ENCODE data around the gene PIP5K1C. TPM values are rescaled to one million over a fixed set of nuclear protein-coding genes. Genes with fewer than 3 reads are reported as not detected.

Gene PIP5K1C
- total and polyA plus RNA-seq, 9 of the 15 experiments (the other 6 are each of a cell fraction or from before 2014, with no cell fraction given), result 0.38 to 22.1 (median 4.1) TPM

- TF ChIP-seq CHD7 (IDR thresholded peaks at IDR 0.05; ENCODE audit: low read depth, low read length) (no peak), ETV1 (tag; conservative IDR thresholded peaks at IDR 0.05; ENCODE audit: low read depth) (no peak), DPF2 (IDR thresholded peaks at IDR 0.05) (no peak), ZNF830 (CRISPR knock-in tag; IDR thresholded peaks at IDR 0.05) (no peak), TEAD2 (tag; IDR thresholded peaks at IDR 0.05) (no peak), ZNF766 (CRISPR knock-in tag; conservative IDR thresholded peaks at IDR 0.05) (no peak), ZNF584 (CRISPR knock-in tag; IDR thresholded peaks at IDR 0.05; ENCODE audit: low read depth) (no peak), ERF (CRISPR knock-in tag; IDR thresholded peaks at IDR 0.05) (no peak), ZBTB8A (IDR thresholded peaks at IDR 0.05; ENCODE audit: partially characterized antibody) (no peak), TGIF2 (CRISPR knock-in tag; IDR thresholded peaks at IDR 0.05) (no peak), KAT2B (IDR thresholded peaks at IDR 0.05; ENCODE audit: low read depth, low read length) (no peak)
- TF ChIP-seq, protein P1, sequence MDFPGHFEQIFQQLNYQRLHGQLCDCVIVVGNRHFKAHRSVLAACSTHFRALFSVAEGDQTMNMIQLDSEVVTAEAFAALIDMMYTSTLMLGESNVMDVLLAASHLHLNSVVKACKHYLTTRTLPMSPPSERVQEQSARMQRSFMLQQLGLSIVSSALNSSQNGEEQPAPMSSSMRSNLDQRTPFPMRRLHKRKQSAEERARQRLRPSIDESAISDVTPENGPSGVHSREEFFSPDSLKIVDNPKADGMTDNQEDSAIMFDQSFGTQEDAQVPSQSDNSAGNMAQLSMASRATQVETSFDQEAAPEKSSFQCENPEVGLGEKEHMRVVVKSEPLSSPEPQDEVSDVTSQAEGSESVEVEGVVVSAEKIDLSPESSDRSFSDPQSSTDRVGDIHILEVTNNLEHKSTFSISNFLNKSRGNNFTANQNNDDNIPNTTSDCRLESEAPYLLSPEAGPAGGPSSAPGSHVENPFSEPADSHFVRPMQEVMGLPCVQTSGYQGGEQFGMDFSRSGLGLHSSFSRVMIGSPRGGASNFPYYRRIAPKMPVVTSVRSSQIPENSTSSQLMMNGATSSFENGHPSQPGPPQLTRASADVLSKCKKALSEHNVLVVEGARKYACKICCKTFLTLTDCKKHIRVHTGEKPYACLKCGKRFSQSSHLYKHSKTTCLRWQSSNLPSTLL (IDR thresholded peaks at IDR 0.05), result no peak
- TF ChIP-seq, protein P2, sequence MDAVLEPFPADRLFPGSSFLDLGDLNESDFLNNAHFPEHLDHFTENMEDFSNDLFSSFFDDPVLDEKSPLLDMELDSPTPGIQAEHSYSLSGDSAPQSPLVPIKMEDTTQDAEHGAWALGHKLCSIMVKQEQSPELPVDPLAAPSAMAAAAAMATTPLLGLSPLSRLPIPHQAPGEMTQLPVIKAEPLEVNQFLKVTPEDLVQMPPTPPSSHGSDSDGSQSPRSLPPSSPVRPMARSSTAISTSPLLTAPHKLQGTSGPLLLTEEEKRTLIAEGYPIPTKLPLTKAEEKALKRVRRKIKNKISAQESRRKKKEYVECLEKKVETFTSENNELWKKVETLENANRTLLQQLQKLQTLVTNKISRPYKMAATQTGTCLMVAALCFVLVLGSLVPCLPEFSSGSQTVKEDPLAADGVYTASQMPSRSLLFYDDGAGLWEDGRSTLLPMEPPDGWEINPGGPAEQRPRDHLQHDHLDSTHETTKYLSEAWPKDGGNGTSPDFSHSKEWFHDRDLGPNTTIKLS (IDR thresholded peaks at IDR 0.05; ENCODE audit: borderline replicate concordance, low read depth), result no peak
These were observed 21.1 kb downstream of the PIP5K1C start (continued) for GRCh38 chr19:3679138-3679537.
